ENCODE measurements around the gene RHBDD1.
"Not testable (repeated sequence)": the region's sequence is repeated elsewhere in the genome, so short reads cannot be mapped to it uniquely, and the experiment has no call there.

The RHBDD1 gene

DNA sequence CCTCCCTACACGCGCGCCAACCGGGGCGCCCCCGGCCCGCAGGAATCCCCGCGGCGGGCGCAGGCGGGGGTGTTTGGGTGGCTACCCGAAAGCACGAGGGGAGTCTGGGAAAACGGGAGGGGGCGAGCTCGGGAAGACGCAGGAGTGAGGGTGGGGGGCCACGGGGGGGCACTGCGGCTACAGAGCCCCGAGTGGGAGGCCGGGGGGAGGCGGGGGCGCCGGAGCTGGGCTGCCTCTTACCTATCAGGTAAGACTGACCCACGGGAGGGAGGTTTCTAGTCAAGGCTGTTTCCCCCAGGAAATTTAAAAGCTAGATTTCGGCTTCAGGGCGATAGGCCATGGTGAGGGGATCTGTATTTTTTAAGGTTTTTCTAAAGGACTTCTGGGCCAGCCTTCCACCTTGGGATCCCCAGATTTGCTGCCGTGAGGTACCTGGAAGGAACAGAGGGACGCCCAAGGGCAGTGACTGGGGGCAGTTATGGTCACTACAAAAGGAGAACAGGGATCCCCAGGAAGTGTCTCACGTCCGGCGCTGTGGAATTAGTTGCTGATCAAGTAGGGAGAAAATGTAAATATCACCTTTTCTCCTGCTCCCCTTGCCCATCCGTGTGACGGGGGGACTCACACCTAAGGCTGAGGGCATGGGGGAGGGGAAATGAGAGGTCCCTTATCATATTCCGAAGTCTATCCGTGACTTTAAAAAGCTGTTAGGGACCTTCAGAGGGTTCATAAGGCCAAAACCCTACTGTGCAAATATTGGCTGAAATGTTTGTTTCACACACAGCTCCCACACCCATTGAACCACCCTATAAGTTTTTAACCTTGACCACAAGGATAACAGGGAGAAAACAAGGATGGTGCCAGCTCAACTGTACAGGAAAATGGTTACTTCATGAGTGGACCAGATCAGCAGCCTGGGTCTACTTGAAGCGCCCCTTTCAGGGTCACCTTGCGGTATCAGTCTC lies 35.6 kb upstream of the RHBDD1 start:
- no peak for DNase-seq

DNA sequence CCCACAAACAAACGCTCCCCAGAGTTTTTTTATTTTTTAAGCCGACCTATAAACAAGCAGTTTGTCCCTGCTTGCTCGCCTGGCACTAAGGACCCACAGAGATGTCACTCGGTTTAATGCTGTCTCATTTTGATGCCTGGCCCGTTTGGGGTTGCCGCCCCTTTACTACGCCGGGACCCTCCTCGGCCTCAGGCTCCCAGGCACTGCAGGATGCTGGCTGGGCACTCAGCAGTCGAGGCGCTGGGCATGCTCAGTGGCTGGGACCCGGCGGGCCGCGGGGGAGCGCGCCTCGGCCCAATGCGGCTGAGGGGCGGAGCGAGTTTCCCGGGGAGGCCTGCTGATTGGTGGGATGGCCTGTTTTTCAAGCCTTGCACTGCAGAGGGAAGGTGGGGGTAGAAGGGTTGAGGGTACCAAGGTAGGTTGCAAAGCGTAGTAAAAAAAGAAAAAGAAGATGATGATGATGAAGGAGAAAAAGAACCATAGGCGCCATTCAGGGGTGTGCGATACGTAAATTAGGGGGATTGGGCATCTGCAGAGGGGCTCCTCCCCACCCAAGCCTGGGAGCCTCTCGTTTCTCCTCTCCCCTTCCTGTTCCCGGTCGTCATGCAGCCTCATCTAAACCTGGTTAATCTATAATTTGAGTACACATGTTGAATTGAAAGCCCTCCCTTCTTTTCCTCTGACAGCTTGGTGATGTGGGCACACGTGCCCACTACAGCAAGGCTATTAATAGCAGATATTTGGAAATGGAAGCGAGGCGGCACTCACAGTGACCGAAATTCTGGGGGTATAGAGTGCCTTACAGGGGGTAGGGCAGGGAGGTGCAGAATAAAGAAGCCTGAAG lies 34.7 kb upstream of the RHBDD1 start:
- DNase-seq: peak; percentile 85

DNA sequence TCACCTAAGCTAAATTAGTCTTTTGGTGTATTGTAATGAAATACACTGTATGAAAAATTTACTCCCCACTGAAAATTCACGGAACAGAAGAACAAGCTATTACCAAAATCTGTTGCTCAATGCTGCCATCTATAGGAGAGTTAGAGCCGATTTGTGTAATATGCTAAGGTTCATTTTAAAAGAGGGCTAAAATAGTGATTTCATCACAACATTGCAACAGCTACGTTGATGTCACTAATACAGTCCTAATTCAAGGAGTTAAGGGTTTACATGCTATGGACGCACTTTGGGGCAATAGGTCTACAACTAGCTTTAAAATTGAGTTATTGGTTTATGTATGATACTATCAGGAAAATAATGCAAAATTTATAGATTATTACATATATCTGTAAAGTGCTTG lies 33.3 kb upstream of the RHBDD1 start:
- DNase-seq: peak; percentile 13

DNA sequence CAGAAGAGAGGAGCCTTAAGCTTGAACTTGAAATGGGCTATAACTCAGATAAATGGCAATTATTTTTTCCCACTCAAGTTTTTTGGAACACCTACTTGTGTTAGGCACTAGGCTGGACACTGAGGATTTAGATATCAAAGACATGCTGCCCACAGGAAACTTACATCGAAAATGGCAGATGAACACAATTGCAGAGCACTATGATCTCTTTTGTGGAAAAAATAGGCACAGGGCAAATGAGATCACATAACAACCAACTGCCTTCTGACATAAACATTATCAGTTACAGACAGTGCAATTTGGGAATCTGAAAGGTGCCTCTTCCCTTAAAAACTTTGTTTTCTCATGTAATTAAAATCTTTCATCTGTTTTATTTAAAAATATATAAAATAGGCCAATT lies 32.4 kb upstream of the RHBDD1 start:
- DNase-seq: no peak

DNA sequence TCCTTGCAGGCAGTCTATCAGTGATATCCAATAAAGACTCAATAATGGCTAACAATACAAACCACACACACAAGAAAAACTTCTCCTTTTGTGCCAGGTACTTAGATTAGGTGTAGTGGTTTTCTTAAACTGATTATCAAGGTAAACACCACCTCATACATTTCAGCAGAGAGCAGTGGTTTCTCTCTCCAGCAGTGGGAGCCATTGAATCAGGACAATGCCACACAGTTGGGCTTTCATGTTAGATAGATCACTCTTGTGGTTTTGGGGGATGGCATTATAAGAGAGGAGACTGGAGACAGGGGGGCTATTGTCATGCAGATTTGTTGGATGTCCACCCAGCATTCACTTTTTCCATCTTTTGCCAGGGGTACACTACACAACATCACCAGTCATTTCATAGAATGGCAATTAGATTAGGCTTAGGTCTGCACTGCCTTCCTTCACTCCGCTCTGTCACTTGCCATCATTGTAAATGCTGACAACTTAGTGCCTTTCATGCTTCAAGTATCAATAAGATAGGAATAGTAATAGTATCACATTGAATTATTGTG lies 22.6 kb upstream of the RHBDD1 start:
- no peak for DNase-seq

DNA sequence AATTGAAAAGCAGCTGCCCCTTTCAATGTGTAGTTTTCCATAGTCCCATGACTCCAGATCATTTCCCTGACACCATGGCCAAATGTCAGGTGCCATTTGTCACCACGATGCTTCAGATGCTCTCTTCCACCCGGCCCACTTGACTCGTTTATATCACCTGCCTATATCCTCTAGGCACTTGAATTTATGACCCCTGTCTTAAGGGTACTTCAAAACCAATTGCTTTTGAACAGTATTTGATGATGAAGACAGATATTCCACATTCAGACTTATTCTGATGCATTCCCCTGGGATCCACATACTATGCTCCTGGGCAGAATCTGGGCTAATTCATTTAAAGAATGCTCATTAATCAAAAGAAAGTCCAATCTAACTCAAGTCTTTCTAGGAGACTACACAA lies 16.9 kb upstream of the RHBDD1 start:
- no peak for DNase-seq

DNA sequence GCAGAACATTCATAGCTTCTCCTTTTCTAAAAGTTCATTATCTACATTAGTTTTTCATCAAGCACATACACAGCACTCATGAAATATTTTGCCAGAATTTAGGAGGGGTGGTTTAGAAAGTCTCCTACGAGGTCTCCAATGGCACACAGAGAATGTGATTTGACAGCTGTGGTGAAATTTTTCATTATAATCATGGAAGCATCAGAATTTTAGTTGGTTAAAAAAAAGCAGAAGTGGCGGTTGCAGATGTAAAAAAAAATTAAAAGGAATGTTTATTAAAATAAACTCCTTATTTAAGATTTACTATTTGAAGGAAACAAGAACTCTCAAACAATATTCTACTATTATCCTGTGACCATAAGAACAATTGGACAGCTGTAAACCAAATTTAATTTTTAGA lies 10.8 kb upstream of the RHBDD1 start:
- no peak for DNase-seq

DNA sequence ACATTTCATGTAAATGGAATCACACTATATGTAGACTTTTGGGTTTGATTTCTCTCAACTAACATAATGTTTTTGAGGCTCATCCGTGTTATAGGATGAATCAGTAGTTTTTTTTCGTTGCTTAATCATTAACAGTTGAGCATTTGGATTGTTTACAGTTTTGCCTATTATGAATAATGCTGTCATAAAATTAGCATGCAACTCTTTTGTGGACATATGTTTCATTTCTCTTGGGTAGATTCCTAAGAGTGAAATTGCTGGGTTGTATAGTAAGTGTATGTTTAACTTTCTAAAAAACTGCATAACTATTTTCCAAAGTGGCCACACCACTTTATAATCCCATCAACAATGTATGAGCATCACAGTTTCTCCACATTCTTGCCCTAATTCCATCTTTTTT lies 7.7 kb upstream of the RHBDD1 start:
- no peak for DNase-seq

DNA sequence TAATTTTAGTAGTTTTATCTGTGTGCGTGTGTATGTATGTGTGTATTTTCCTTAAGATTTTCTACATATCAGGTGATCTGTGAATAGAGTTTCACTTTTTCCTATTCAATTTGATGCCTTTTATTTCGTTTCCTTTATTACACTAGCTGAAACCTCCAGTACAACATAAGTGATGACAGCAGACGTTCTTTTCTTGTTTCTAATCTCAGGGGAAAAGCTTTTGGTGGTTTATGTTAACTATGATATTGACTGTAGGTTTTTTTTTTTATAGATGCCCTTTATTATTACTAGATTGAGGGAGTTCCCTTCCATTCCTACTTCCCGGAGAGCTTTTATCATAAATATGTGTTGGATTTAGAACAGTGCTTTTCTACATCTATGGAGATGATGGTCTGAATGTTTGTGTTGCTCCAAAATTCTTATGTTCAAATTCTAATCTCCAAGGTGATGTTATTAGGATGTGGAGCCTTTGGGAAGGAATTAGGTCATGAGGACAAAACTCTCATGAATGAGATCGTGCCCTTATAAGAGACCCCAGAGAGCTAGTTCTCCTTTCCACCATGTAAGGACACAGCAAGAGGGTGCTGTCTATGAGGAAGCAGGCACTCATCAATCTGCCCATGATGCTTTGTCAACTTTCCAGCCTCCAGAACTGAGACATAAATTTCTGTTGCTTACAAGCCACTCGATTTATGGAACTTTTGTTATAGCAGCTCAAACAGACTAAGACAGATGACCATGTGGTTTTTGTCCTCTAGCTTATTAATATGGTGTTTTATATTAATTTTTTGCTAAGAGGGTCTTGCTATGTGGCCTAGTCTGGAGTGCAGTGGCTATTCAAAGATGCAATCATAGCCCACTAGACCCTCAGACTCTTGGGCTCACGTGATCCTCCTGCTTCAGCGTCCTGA lies 5.9 kb upstream of the RHBDD1 start:
- DNase-seq: no peak

DNA sequence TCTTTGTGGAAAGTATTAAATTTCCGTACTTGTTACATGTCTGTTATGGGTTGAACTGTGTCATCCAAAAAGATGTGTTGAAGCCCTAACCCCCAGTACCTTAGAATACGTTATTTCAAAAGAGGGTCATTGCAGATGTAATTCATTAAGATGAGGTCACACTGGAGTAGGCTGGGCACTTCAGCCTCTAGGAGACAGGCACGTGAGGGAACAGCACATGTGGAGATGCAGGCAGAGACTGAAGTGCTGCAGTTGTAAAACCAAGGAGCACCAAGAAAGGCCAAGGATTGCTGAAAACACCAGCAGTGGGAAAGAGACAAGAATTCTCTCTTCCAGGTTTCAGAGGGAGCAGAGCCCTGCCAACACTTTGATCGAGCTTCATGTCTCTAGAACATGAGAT lies 4.6 kb upstream of the RHBDD1 start:
- no peak for DNase-seq

DNA sequence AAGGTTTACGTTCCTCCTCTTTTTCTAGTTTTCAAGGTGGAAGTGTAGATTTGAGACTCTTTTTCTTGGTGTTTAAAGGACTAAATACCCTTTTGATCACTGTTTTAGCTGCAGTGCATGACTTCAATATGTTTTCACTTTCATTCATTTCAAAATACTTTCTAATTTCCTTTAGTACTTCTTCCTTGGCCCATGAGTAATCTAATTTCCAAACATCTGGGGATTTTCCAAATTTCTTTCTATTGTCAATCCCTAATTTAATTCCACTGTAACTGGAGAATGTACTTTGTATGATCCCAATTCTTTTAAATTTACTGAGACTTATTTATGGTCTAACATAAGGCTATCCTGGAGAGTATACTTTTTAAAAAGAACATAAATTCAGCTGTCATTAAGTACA lies 3.8 kb upstream of the RHBDD1 start:
- no peak for DNase-seq

DNA sequence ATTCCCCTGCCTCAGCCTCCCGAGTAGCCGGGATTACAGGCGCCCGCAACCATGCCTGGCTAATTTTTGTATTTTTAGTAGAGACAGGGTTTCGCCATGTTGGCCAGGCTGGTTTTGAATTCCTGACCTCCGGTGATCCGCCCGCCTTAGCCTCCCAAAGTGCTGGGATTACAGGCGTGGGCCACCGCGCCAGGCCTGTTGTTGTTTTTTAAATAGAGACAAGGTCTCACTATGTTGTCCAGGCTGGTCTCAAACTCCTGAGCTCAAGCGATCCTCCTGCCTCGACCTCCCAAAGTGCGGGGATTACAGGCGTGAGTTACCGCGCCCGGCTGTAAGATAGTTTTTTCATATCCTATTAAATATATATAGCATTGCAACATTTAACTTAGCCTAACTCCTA lies 974 bp upstream of the RHBDD1 start:
- not testable (repeated sequence) for DNase-seq

DNA sequence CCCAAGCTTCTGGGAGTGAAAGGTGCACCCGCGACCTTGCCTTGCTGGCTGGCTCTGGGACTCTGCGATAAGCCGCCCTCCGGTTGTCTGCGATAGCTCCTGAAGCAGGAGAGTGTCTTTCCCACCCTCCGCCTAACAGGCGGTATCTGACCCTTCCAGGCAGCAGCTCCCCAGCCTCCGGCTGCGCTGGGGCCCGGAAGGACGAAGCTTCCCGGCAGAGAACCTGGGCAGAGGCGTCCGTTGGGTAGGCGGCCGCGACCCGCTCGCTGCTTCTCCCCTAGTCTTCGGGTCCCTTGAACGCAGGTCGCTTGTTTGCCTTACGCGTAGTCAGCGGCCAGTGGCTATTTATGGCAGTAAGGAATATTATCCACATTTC lies 446 bp upstream of the RHBDD1 start:
- DNase-seq: no peak

DNA sequence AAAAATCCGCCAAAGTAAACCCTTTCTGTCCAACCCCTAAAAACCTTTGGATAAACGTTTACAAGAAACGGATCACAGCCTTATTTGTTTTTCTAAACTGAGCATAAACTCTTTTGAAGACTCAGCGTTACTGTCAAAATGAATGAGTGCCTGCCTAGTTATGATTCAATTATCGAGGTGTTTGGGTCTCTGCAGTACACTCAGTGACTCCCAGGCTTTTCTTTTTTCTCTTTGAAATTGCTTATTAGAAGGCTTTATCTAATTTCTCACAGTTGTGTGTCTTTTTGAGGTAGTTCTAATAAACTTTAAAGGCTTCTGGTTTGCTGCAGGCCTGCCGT lies 663 bp downstream of the RHBDD1 start:
- DNase-seq: no peak

DNA sequence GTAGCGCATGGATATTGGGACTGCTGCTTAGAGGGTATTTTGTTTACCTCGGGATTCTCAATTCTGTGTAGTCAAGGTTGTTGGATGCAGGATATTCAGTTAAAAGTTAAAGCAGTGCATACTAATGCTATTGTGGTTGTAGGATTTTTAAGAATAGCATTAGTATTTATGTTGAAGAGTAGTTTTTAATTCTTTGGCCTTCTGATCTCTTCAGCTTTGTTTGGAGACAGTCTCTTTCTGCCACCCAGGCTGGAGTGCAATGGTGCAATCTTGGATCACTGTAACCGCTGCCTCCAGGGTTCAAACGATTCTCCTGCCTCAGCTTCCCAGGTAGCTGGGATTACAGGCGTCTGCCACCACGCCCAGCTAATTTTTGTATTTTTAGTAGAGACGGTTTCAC lies 1.5 kb downstream of the RHBDD1 start:
- DNase-seq: no peak

DNA sequence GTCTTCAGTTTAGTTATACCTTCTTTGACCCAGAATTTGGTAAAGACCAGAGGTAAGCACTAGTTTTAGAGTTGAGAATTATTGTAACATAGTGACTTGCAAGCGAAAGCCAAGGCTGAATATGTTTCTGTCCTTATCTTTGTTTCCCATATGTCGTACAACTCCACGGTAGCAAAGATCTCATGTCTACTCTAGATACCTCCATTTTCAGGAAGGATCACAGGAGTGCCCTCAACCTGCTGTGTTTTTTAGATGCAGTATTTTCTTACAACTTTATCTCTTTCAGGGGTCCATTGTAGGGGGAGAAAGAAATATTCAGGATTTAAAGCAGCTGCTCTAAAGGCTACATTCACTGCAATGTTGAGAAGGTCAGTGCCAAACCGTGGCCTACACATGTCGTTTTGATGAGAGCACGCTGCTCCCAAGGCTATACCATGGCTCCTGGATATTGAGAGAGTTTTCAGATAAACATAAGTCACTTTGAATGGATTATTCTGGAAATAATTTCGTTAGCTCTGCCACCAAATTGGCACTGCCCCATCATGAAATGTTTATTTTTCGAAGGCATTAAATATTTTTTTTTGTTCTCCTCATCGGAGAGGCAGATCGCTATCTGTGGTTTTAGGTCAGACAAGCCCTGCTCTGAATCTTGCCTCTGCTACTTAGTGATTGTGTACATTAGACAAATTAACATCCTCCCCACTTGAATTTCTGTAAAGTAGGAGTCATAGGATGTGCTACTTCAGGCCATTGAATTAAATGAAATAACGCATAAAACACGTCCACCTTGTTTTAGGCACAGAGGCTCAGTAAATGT lies 2.1 kb downstream of the RHBDD1 start:
- no peak for DNase-seq

DNA sequence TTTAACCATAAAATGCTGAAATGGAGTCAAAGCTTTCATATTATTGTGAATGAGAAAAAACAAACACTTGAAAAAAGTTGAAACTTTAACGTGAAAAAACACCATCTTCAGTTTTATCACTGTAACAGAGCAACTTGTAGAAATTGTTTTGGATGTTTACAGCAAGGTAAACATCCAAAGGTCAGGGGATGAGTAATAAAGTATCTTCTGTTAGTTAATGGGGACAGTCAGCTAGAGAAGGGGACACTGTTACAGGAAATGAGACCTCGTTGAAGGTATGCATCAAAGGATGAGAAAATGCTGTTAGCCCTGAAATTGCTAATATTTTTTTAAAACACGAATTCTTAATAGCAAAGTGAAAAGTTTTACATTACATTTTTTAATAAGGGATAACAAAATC lies 2.9 kb downstream of the RHBDD1 start:
- DNase-seq: no peak

DNA sequence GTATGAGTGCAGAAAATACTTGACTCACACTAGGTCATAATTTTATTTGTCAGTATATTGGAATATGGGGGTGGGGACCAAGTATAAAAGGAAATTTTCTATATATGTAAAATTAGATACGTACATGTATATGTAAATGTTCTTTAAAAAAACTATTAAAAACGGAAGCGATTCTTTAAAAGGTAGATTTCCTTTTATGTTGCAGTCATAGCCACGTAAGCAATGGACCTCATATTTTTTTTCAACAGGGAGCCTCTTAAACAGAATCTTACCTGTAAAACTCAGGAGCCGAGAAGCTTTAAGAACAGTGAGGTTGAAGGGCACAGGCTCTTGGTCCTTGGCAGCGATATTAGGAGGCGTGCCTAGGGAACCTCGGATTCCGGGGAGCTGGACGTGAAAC lies 3.3 kb downstream of the RHBDD1 start:
- DNase-seq: no peak

DNA sequence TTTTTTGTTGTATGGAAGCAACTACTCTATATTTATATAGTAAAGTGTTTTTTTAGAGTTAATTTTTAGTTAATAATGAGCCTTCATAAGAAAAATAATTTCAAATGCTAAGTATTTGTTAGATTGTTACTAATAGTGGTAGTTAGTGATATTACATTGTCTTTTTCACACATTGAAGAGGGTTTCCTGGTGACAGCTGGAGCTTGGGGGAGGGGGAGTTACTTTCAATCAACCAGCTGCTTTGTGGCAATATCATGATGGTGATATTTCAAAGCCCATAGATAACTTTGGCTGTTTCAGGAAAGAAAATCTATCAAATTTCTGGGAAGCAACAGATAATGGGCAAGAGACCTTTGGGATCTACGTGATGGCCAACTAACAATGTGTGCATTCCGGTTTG lies 4.1 kb downstream of the RHBDD1 start:
- DNase-seq: no peak

DNA sequence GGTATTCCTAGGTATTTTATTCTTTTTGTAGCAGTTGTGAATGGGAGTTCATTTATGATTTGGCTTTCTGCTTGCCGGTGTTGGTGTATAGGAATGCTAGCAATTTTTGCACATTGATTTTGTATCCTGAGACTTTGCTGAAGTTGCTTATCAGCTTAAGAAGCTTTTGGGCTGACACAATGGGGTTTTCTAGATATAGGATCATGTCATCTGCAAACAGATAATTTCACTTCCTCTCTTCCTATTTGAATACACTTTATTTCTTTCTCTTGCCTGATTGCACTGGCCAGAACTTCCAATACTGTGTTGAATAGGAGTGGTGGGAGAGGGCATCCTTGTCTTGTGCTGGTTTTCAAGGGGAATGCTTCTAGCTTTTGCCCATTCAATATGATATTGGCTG lies 7.1 kb downstream of the RHBDD1 start:
- DNase-seq: not testable (repeated sequence)

DNA sequence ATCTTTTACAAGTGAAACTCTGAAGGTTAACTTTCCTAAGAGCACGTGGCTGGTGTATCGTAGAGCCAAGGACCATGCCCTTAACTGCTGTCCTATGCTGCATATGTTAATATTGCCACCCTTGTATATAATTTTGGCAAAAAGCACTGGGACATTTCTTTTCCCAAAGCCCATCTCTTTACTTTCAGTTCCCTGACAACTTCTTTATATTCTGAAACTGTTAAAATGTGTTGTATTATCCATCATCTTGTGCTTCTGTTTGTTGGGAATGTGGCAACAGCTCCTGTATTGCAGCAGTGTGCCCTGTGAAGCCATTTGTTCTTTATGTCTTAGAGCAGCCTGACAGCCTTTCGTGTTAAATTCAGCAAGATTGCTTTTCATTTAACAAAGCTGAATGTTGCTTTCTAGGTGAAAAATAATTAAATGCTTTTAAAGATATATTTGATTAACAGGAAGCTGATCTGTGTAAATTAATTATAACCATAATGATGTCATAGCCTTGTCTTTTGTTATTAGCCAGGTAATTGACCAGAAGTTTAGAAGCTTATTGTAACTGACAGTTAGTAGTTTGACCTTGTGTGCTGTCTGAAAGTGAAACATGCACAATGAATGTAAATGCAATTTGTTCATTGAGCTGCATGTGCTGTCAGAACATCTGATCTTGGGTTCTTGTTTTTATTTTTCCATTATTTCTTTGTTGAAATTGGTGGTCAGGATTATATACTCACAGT lies 9.7 kb downstream of the RHBDD1 start:
- DNase-seq: no peak
